Measurements from ENCODE around the gene PSAP.
A peak's percentile ranks its signal among the peaks of the same experiment; 100 is the strongest.
"Not testable (repeated sequence)": the region's sequence is repeated elsewhere in the genome, so short reads cannot be mapped to it uniquely, and the experiment has no call there.

PSAP gene

DNA sequence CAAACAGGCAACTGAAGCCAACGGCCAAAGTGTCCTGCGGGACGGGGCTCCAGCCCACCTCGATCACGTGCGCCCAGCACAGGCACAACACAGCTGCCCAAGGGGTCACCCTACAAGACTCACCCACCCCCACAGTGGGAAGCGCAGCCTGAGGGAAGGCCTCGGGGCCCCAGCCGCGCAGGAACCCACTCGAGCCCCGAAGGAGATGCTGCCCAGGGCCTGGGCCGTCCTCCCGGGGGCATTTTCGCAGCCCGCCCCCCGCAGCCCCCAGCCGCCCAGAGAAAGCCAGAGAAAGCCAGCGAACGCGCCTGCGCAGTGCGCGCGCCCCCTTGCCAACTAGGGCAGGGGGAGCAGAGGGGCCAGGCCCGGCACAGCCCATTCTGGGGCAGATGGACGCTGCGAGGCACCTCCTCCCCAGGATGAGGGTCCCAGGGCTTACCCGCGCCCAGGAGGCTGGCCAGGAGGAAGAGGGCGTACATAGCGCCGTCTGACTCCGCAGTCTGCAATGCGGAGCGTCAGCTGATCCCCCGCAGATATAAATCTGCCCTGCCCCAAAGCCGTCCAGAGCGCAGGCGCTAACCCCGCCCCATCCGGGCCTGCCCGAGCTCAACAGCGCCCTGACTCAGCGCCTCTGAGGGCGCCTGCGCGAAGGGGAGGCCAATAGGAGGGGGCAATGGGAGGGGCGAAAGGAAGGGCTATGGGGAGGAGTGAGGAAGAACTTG is at the start of gene PSAP:
Gene PSAP, minus strand, starts transcription at position 509 of the 722 bp plus-strand sequence. Its CDS starts 30 bp downstream, at position 479.
- peak; percentile 96 to 99 (median 98) for DNase-seq (ENCODE audit: low read depth in 3 of 3)

DNA sequence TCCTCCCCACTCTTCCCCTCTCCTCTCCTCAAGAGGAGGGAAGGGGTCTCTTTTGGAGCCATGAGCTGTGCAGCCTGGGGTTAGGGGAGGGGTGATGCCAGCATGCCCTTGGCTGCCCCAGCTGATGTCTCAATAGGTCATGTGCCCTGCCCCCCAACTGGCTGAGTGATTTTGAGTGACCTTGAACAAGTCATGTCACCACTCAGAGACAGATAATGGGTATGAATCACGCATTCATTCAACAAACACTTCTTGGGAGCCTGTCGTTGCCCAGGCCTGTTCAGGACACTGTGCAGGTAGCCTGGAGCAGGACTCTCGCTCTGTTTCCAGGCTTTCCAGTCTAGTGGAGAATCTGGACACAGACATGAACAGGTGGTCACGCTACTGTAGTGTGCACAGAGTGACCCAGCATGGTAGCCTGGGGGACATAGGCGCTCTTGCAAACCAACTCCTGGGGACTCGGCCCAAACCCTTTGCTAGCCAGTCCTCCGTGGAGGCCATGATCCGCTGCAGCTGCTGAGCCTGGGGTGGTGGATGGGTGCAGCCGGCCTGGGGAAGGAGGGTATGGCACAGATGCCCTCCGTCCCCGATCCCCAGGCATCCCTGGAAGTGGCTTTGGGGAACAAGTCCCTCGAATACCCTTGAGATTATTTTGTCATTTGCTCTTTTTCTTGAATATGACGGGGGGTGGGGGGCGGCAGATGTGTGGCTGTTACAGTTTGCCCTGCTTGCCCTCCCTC is 49.6 kb upstream of the PSAP start:
- DNase-seq (ENCODE audit: low read depth in 3 of 3): no peak

DNA sequence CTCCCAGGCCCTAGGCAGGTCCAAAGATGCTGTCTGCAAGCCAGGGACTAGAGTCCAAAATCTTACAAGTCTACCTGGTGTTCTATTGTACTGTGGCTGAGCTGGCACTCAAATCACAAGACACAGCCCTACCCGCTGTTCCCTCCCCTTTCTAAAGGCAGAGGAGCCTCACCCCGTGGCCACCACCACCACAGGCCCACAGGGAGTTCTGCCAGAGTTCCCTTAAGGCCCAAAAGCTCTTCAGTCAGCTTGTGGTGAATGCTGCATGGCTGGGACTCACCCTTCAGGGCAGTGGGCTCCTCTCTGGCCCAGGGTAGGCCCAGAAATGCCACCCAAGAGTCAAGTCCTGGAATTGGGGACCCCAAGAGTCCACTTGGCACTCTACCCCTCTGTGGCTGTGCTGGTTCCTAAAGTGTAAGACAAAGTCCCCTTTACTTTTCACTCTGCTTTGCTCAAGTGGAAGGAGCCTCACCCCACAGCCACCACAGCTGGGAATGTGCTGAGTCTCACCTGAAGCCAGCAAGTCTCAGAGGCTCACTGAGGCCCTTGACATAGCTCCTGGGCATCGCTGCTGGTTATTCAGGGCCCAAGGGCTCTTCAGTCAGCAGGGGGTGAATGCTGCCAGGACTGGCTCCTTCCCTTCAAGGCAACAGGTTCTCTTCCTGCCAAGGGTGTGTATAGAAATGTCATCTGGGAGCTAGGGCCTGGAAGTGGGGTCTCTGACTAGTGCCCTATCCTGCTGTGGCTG is 48.8 kb upstream of the PSAP start:
- no peak for DNase-seq (ENCODE audit: low read depth in 3 of 3)

DNA sequence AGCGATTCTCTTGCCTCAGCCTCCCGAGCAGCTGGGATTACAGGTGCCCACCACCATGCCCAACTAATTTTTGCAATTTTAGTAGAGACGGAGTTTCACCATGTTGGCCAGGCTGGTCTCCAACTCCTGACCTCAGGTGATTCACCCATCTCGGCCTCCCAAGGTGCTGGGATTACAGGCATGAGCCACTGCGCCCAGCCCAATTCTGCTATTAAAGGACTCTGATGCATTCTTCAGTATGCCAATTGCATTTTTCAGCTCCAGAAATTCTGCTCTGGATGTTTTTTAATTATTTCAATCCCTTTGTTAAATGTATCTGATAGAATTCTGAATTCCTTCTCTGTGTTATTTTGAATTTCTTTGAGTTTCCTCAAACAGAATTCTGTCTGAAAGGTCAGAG is 47.3 kb upstream of the PSAP start:
- DNase-seq (ENCODE audit: low read depth in 3 of 3): not testable (repeated sequence)

DNA sequence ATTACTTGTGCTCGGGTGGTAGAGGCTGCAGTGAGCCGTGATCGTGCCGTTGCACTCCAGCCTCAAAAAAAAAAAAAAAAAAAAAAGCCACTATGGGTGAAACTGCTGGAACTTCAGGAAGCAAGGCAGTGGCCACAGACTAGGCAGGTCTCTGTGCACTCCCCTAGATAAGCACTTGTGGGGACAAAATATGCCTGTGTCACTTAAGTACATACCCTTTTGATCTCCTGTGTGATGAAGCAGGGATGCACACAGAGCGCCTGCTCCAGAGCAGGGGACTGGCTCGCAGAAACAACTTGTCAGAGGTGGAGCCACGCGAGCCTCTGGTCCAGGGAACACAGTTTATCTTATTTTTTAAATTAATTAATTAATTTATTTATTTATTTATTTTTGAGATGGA is 42.9 kb upstream of the PSAP start:
- no peak for DNase-seq (ENCODE audit: low read depth in 3 of 3)

DNA sequence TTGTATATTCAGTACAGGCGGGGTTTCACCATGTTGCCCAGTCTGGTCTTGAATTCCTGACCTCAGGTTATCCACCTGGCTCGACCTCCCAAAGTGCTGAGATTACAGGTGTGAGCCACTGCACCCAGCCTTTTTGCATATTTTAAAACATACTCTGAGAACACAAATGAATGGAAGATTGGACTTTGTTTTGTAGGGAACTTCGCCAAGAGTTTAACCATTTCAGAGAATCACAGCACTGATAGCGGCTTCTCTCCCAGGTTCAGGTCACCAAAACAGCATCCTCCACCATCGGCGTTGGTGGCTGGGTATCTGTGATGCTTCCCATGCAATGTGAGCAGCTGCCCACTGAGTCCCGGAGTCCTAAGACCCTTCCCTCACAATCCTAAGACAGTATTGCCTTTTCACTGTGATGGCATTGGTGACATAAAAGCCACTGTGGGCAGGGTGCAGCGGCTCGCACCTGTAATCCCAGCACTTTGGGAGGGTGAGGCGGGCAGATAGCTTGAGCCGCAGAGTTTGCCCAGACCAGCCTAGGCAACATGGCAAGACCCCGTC is 42.3 kb upstream of the PSAP start:
- no peak for DNase-seq (ENCODE audit: low read depth in 3 of 3)

DNA sequence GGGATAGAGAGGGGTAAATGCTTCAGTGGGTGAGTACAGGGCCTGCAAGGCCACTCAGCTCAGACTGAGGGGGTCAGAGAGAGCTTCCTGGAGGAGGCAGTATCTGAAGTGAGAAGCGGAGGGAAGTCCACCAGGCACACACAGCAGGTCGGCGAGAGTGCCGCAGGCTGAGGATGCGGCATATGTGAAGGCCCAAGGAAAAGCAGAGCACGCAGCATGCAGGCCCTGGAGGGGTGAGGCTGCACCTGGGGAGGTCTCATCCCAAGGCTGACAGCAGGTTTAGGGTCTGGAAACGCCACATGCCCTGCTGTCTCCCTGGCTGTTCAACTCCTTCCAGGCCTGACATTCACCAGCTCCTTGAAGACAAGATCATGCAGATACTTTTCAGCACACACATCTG is 40.4 kb upstream of the PSAP start:
- DNase-seq (ENCODE audit: low read depth in 3 of 3): no peak

DNA sequence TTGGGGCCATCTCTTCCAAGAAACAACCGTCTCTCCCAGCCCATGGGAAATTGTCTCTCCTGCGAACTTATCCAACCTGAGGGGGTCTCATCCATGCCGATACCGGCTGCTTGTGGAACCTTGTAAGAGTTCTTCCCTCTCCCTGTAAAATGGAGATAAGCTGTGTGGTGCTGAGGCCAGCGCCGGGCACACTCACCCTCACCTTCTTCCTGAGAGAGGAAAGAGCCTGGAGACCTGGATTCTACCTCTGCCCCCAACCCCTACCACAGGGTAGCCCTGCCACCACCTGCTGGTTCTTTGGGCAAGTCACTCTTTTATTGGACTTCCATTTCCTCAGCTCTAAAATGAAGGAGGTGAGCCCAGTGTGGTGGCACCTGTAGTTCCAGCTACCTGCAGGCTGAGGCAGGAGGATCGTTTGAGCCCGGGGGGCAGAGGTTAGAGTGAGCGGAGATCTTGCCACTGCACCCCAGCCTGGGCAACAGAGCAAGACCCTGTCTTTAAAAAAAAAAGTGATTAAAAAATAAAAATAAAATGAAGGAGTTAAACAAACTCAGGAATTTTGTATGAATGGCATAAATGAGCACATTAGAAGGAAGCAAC is 38.4 kb upstream of the PSAP start:
- DNase-seq (ENCODE audit: low read depth in 3 of 3): no peak

DNA sequence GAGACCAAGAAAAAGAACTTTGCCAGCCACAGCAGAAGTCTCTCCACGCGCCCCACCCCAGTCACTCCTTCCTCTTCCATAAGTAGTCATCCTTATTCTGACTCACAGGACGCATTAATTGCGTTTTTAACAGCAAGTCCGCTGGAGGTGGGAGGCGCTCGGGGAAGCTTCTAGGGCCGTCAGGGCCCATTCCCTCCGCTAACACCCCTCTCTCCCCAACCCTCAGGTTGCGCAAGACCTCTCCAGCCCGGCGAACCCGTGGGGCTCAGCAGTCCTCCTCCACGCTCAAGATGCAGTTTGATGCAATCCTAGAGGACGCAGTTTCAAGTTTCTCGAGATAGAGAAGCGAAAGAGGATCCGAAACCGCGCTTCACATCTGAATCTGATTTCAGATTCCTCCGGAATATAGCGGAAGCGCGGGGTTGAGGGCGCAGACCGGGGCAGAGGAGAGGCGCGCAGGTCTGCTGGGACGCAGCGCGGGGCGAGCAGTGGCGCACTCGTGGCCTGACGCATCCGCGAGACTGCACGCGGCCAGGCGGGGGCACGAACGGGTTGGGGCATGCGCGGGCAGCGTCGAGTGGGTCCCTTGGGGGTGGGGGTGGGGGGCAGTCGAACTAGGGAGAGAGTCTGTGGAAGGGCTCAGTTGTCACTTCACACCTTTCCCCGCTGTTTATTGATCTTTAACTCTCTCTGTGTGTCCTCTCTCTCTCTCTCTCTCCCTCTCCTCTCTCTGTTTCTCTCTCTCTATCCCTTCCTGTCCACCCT is 37.8 kb upstream of the PSAP start:
- DNase-seq (ENCODE audit: low read depth in 3 of 3): peak; percentile 47 to 58 (median 49)

DNA sequence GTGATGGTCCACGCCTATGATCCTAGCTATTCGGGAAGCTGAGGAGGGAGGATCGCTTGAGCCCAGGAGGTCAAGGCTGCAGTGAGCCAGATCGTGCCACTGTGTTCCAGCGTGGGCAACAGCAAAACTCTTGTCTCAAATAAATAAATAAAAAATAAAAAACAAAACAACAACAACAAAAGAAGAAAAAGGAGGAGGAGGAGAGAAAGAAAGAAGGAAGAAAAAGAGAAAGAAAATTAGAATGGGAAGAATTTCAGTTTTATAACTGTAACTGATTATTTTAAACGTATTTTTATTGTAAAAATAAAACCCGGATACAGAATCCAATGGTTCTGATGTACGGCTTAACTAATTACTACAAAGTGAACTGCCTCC is 37.2 kb upstream of the PSAP start:
- DNase-seq (ENCODE audit: low read depth in 3 of 3): no peak

DNA sequence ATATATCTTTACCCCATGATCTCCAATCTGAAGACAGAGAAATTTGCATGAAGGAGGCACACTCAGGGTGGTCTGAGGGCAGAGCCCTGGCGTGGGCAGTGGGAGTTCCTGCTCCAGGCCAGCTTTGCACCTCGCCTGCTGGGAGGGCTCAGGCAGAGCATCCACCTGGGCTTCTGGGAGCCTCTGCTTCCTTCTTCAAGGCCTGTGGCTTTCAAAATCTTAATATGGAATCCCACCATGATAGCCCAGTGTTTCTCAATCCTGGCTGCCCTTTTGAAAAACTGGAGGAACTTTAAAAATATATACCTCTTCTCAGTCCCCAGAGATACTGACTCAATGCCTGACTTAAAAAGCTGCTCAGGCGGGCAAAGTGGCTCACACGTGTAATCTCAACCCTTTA is 36.7 kb upstream of the PSAP start:
- no peak for DNase-seq (ENCODE audit: low read depth in 3 of 3)

DNA sequence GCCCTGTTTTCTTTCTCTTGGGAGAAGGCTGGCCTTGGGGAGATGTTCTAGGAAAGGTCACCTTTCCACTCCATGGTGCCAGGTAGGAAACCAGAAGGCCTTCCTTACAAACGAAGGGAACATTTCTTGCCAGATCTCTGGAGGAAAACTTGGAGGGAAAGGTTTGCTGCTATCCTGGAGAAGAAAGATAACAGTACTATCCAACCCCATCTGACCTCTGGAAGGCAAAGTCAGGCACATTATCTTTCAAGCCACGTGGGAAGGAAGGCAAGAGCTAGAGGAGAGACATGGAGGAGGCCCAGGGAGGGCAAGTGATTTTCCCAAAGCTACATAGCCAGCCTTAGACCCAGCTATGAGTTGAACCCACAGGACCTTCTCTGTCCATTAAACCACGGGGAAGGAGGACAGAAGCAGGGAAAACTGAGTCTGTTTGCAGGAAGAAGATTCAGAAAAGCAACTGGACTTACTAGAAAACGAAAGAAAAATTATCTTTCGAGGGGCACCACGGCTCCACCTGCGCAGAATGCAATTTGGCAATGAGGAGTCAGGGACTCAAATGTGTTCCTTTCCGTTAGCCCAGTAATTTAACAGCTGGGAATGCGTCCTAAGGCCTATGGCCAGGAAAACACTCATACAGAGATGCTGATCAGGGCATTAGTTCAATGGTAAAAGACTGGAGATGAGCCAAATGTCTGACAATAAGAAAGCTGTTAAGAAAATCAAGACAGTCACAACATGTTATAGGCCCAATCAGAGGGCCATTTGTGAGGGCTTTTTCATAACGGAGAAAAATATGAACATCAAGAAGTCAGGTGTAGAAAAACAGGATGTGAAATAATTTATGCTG is 32.0 kb upstream of the PSAP start:
- no peak for DNase-seq (ENCODE audit: low read depth in 3 of 3)

DNA sequence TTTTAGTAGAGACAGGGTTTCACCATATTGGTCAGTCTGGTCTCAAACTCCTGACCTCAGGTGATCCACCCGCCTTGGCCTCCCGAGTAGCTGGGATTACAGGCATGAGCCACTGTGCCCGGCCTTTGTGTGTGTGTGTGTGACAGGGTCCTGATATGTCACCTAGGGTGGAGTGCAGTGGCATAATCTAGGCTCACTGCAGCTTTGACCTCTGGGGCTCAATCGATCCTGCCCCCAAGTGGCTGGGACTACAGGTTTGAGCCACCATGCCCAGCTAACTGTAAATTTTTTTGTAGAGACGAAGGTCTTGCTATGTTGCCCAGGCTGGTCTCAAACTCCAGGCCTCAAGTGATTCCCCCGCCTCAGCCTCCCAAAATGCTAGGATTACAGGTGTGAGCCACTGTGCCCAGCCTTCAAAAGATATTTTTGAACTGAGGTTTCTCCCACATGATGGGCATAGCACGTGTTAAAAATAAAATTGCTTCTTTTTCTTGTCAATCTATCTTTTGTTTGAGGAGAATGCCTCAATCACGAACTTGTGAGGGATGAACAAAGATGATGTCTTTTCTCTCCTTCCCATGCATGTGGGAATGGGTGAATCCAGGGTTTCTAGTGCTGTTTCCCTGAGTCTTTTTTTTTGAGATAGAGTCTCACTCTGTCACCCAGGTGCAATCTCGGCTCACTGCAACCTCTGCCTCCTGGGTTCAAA is 30.8 kb upstream of the PSAP start:
- no peak for DNase-seq (ENCODE audit: low read depth in 3 of 3)

DNA sequence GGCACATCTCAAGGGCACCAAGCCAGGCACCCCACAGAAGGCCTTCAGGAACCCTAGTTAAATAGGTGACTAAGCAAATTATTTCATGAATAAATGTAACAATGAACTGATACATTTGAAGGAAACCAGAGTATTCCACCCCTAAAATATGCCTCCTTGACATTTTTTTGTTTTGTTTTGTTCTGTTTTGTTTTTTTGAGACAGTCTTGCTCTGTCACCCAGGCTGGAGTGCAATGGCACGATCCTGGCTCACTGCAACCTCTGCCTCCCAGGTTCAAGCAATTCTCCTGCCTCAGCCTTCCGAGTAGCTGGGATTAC is 30.2 kb upstream of the PSAP start:
- DNase-seq (ENCODE audit: low read depth in 3 of 3): not testable (repeated sequence)

DNA sequence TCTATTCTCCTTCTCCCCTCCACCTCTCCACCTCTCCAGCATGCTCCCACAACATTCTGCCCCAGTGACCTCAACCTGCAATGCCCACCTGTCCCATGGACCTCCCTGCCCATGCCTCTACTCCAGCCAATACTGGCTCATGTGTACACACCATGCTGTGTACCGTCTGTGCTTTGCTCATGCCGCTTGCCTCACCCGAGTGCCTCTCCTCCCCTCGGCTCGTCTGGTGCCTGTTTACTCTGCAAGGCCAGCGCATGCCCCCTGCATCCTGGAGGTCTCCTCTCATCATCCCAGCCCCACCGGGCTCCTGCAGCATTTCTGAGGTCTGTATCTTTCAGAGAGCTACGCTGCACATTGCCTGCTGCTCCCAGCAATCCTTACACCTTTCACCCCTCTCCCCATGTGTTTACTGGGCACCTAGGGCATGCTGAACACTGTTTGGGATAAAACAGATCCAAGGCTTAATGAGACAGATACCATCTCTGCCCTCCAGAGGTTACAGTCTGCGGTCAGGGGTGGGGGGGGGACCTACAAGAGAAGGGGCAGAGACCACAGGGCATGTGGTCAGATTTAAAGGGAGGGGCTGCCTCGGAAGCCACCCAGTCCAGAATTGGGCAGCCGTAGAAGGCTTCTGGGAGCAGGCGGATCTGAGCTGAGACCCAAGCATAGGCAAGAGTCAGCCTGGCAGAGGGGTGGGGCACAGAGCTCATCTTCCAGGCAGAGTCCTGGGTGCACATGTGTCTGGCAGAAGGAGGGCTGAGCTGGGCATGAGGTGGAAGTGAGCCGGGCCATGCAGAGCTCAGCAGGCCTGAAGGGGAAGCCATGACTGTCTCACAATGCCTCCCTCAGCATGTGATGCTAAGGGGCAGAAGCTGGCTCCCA is 29.6 kb upstream of the PSAP start:
- DNase-seq (ENCODE audit: low read depth in 3 of 3): no peak

DNA sequence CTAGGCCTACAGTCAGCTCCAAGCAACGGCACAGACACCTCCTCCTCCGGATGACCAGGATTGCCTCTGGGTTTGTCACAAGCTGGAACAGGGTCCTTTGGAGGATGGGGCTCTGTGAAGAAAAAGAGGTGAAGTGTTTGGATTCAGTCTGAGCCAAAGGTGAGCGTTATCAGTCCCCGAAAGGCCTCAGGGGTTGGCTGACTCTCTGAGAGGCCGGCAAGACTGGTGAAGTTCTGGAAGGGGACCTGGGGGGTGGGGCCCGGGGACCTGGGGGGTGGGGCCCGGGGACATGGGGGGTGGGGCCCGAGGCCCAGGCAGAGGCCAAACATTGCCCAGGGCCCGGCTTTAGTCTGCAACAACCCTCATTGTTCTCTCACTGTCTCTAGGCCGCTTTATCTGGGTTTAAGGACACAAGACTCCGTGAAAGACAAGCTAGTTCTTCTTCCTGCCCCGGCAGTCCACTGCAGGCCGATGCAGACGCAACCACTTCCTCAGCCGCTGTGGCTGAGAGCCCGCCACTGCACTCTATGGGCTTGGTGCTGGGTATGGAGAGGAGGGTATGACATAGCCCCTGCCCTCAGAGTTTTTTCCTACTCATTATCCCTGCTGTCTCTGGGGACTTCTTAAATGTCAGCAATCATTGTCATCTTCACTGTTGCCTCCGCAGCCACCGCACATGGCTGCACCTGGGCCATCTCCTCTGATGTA is 27.4 kb upstream of the PSAP start:
- no peak for DNase-seq (ENCODE audit: low read depth in 3 of 3)

DNA sequence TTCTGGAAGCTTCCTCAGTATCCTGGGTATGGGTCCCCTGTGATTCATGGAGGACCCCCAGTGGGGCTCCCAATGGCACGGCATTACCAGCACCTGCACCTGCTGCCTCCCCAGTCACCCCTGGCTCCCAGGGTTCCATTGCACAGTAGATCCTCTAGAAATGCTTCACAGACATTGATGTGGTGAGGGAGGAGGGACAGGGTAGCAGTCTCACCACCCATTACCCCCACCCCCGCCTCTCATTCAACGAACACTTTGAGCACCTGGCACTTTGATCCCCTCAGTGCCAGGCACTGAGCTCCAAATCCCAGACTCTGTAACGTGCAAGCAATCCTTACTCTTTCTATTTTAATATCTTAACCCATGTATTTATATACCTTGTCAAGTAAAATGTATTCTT is 26.8 kb upstream of the PSAP start:
- no peak for DNase-seq (ENCODE audit: low read depth in 3 of 3)

DNA sequence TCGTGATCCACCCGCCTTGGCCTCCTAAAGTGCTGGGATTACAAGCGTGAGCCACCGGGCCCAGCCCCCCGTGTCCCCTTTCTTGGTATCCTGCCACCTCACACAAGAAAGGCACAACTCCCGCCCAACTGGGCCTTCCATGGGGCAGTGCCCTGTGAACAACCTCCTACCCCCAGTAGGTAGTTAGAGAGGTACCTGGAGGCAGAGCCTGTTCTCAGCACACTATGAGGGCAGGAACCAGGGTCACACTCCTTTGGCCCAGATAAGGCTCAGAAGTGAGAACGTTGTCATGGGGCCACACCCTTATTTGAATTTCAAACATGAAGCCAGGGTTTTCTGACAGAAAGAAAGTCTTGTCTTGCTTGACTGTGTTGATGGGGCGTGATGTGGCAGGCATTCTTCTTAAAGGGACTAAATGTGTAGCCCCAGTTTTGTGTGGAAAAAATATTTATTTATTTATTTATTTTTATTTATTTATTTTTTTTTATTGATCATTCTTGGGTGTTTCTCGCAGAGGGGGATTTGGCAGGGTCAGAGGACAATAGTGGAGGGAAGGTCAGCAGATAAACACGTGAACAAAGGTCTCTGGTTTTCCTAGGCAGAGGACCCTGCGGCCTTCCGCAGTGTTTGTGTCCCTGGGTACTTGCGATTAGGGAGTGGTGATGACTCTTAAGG is 23.8 kb upstream of the PSAP start:
- not testable (repeated sequence) for DNase-seq (ENCODE audit: low read depth in 3 of 3)

Measured in stimulated activated CD4-positive, alpha-beta T cell treated with anti-CD3 and anti-CD28 coated beads, TNF-alpha, amount 100 ng/mL, for 48 hours (primary cell).